HepG2 (cell line): ENCODE results near the gene PRRT1. TPM values are rescaled to one million over a fixed set of nuclear protein-coding genes. Genes with fewer than 3 reads are reported as not detected.

ENCODE experiments used
- FUBP1 ChIP-seq: sonication (generic); formaldehyde crosslinking; IDR thresholded peaks from 2 replicates; pipeline ENCODE4 v1.5.1; 2020; ENCODE audit warnings: missing genetic modification reagents, mild to moderate bottlenecking, borderline replicate concordance
- HOXA3 ChIP-seq: sonication (generic); formaldehyde crosslinking; IDR thresholded peaks from 2 replicates; pipeline ENCODE4 v1.5.0; 2020; ENCODE audit warnings: missing genetic modification reagents
- KDM5A ChIP-seq: fragments of 200-600 bp; sonication (generic); IDR thresholded peaks from 2 replicates; pipeline ENCODE4 v1.7.0; 2018; ENCODE audit warnings: antibody characterized with exemption, mild to moderate bottlenecking, low read length, borderline replicate concordance
- NR2C2 ChIP-seq: sonication (generic); formaldehyde crosslinking; IDR thresholded peaks from 2 replicates; pipeline ENCODE4 v1.4.0; 2020; ENCODE audit warnings: missing genetic modification reagents, mild to moderate bottlenecking, moderate library complexity, borderline replicate concordance
- PAWR ChIP-seq: sonication (generic); formaldehyde crosslinking; IDR thresholded peaks from 2 replicates; pipeline ENCODE4 v1.4.0; 2020; ENCODE audit warnings: missing genetic modification reagents, mild to moderate bottlenecking, borderline replicate concordance
- PHF20 ChIP-seq: sonication (generic); formaldehyde crosslinking; IDR thresholded peaks from 2 replicates; pipeline ENCODE4 v1.5.0; 2020; ENCODE audit warnings: mild to moderate bottlenecking, missing genetic modification reagents
- PHF5A ChIP-seq: IDR thresholded peaks from one replicate; pipeline ENCODE4 v1.6.1; 2018; ENCODE audit warnings: low read depth, missing genetic modification reagents; ENCODE audit not compliant: unreplicated experiment
- RARG ChIP-seq: sonication (generic); formaldehyde crosslinking; IDR thresholded peaks from 2 replicates; pipeline ENCODE4 v1.4.0; 2020; ENCODE audit warnings: low read depth, mild to moderate bottlenecking, missing genetic modification reagents
- RORA ChIP-seq: sonication (generic); formaldehyde crosslinking; IDR thresholded peaks from 2 replicates; pipeline ENCODE4 v1.5.0; 2020; ENCODE audit warnings: mild to moderate bottlenecking, missing genetic modification reagents, moderate library complexity
- SNAPC2 ChIP-seq: sonication (generic); formaldehyde crosslinking; IDR thresholded peaks from 2 replicates; pipeline ENCODE4 v1.8.1; 2022; ENCODE audit warnings: mild to moderate bottlenecking, missing genetic modification reagents
- STAG1 ChIP-seq: sonication (generic); formaldehyde crosslinking; IDR thresholded peaks from 2 replicates; pipeline ENCODE4 v1.4.0; 2020; ENCODE audit warnings: missing genetic modification reagents
- ZBTB37 ChIP-seq: sonication (generic); formaldehyde crosslinking; IDR thresholded peaks from 2 replicates; pipeline ENCODE4 v1.4.0; 2020; ENCODE audit warnings: mild to moderate bottlenecking, missing genetic modification reagents
- ZFP82 ChIP-seq: sonication (generic); formaldehyde crosslinking; IDR thresholded peaks from 2 replicates; pipeline ENCODE4 v1.5.1; 2020; ENCODE audit warnings: mild to moderate bottlenecking, missing genetic modification reagents, borderline replicate concordance
- ZNF207 ChIP-seq: fragments of 450-650 bp; IDR thresholded peaks from 2 replicates; pipeline ENCODE4 v1.6.1; 2016; ENCODE audit warnings: antibody characterized with exemption, borderline replicate concordance
- ZNF564 ChIP-seq: sonication (generic); formaldehyde crosslinking; IDR thresholded peaks from 2 replicates; pipeline ENCODE4 v1.8.1; 2023; ENCODE audit warnings: mild to moderate bottlenecking, missing genetic modification reagents
- ZNF605 ChIP-seq: sonication (generic); formaldehyde crosslinking; IDR thresholded peaks from 2 replicates; pipeline ENCODE4 v1.8.0; 2022; ENCODE audit warnings: mild to moderate bottlenecking, missing genetic modification reagents
- ZNF720 ChIP-seq: sonication (generic); formaldehyde crosslinking; IDR thresholded peaks from 2 replicates; pipeline ENCODE4 v1.4.0; 2020; ENCODE audit warnings: missing genetic modification reagents
- ZNF75D ChIP-seq: sonication (generic); formaldehyde crosslinking; IDR thresholded peaks from 2 replicates; pipeline ENCODE4 v1.8.1; 2023; ENCODE audit warnings: missing genetic modification reagents, mild to moderate bottlenecking, borderline replicate concordance
- ZNF784 ChIP-seq: sonication (generic); formaldehyde crosslinking; IDR thresholded peaks from 2 replicates; pipeline ENCODE4 v1.5.1; 2020; ENCODE audit warnings: missing genetic modification reagents, mild to moderate bottlenecking, borderline replicate concordance
- polyA plus RNA-seq, 8 experiments: library from polyadenylated mRNA; depleted of rRNA in 3 of 8; stranded (reverse) in 7 of 8; unstranded in 1 of 8; fragments of >200 nt; fragmentation: Illumina TruSeq in 4 of 8; extraction: Trizol in 4 of 8; gene quantifications; 2 replicates each; pipeline versions ENCODE4 v1.2.1 to v1.2.3, GENCODE V29; 2011 to 2016; ENCODE audit warnings: low read depth in 4 of 8, missing spikeins in 1 of 8, mixed read lengths in 1 of 8; ENCODE audit not compliant: insufficient read depth in 1 of 8
- total RNA-seq, 5 experiments: library from RNA; depleted of rRNA; stranded (reverse); fragments of >200 nt; fragmentation: Illumina TruSeq; extraction: Trizol; gene quantifications; 2 replicates each; pipeline ENCODE4 v1.2.3, GENCODE V29; 2016; ENCODE audit warnings: low read depth in 1 of 5
- TF ChIP-seq, protein P1 (sequence below): sonication (generic); formaldehyde crosslinking; IDR thresholded peaks from 2 replicates; pipeline ENCODE4 v1.8.1; 2022; ENCODE audit warnings: low read depth, mild to moderate bottlenecking, missing genetic modification reagents
- TF ChIP-seq, protein P2 (sequence below): sonication (generic); formaldehyde crosslinking; IDR thresholded peaks from 2 replicates; pipeline ENCODE4 v1.8.1; 2023; ENCODE audit warnings: missing genetic modification reagents, inconsistent platforms, borderline replicate concordance

PRRT1 gene
- total and polyA plus RNA-seq, 2 of the 13 experiments (the other 11 are each of a cell fraction or from before 2014, with no cell fraction given): 0.64 to 1.4 TPM

- TF ChIP-seq SNAPC2 (CRISPR knock-in tag): 0 out of 2 replicates have a peak, but pooled peaks have one; percentile 16
- TF ChIP-seq ZNF564 (CRISPR knock-in tag): no peak
- TF ChIP-seq ZNF605 (CRISPR knock-in tag): no peak
- TF ChIP-seq HOXA3: no peak
- no peak for TF ChIP-seq RORA
- 0 out of 2 replicates have a peak, but pooled peaks have one; percentile 6 for TF ChIP-seq ZFP82 (CRISPR knock-in tag)
- no peak for TF ChIP-seq PHF5A
- peak; percentile 51 for TF ChIP-seq STAG1 (CRISPR knock-in tag)
- TF ChIP-seq NR2C2 (CRISPR knock-in tag): no peak
- no peak for TF ChIP-seq ZNF207
- no peak for TF ChIP-seq RARG (CRISPR knock-in tag)
- 0 out of 2 replicates have a peak, but pooled peaks have one; percentile 66 for TF ChIP-seq FUBP1 (CRISPR knock-in tag)
- no peak for TF ChIP-seq PHF20
- 0 out of 2 replicates have a peak, but pooled peaks have one; percentile 61 for TF ChIP-seq KDM5A
- TF ChIP-seq ZNF720 (CRISPR knock-in tag): no peak
- no peak for TF ChIP-seq ZBTB37 (CRISPR knock-in tag)
- TF ChIP-seq ZNF784 (CRISPR knock-in tag): 0 out of 2 replicates have a peak, but pooled peaks have one; percentile 29
- no peak for TF ChIP-seq ZNF75D (CRISPR knock-in tag)
- TF ChIP-seq PAWR (CRISPR knock-in tag): no peak
- TF ChIP-seq, protein P1, sequence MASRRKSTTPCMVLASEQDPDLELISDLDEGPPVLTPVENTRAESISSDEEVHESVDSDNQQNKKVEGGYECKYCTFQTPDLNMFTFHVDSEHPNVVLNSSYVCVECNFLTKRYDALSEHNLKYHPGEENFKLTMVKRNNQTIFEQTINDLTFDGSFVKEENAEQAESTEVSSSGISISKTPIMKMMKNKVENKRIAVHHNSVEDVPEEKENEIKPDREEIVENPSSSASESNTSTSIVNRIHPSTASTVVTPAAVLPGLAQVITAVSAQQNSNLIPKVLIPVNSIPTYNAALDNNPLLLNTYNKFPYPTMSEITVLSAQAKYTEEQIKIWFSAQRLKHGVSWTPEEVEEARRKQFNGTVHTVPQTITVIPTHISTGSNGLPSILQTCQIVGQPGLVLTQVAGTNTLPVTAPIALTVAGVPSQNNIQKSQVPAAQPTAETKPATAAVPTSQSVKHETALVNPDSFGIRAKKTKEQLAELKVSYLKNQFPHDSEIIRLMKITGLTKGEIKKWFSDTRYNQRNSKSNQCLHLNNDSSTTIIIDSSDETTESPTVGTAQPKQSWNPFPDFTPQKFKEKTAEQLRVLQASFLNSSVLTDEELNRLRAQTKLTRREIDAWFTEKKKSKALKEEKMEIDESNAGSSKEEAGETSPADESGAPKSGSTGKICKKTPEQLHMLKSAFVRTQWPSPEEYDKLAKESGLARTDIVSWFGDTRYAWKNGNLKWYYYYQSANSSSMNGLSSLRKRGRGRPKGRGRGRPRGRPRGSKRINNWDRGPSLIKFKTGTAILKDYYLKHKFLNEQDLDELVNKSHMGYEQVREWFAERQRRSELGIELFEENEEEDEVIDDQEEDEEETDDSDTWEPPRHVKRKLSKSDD (CRISPR knock-in tag): no peak
- TF ChIP-seq, protein P2, sequence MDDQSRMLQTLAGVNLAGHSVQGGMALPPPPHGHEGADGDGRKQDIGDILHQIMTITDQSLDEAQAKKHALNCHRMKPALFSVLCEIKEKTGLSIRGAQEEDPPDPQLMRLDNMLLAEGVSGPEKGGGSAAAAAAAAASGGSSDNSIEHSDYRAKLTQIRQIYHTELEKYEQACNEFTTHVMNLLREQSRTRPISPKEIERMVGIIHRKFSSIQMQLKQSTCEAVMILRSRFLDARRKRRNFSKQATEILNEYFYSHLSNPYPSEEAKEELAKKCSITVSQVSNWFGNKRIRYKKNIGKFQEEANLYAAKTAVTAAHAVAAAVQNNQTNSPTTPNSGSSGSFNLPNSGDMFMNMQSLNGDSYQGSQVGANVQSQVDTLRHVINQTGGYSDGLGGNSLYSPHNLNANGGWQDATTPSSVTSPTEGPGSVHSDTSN (CRISPR knock-in tag): no peak
Observed at GRCh38 chr6:32194825-32195651, 43.3 kb upstream of the PRRT1 start (continued).
